Aorta (tissue), 5 donors: ENCODE data around the gene ATP13A3. TPM values are rescaled to one million over a fixed set of nuclear protein-coding genes. Genes with fewer than 3 reads are reported as not detected.

Experiments
- ATAC-seq: fragments of 200-7000 bp; cut with Tn5 transposase; one replicate; pipeline ENCODE4 v1.9.1; 2022; ENCODE audit warnings: moderate library complexity; ENCODE audit not compliant: low FRiP score
- DNase-seq, 2 donors: peaks; one replicate each; pipeline ENCODE4 v3.0.0-alpha.2; 2020
- H3K27ac ChIP-seq, 2 donors: one replicate each; pipeline ENCODE4 v1.5.1; 2013; ENCODE audit warnings: low read length in 2 of 2, mild to moderate bottlenecking in 2 of 2, moderate library complexity in 2 of 2, control low read depth in 1 of 2, inconsistent platforms in 1 of 2, low read depth in 1 of 2
- H3K27me3 ChIP-seq, 2 donors: one replicate each; pipeline ENCODE4 v1.6.1; 2013; ENCODE audit warnings: control low read depth in 1 of 2, low read length in 1 of 2, mild to moderate bottlenecking in 1 of 2, moderate library complexity in 1 of 2; ENCODE audit not compliant: insufficient read depth in 2 of 2, control insufficient read depth in 1 of 2
- H3K36me3 ChIP-seq, 2 donors: one replicate each; pipeline ENCODE4 v1.6.1; 2013; ENCODE audit warnings: control low read depth in 1 of 2, low read length in 1 of 2, mild to moderate bottlenecking in 1 of 2; ENCODE audit not compliant: insufficient read depth in 2 of 2, control insufficient read depth in 1 of 2
- H3K4me1 ChIP-seq, 2 donors: one replicate each; pipeline ENCODE4 v1.6.1; 2013; ENCODE audit warnings: low read length in 2 of 2, control low read depth in 1 of 2, mild to moderate bottlenecking in 1 of 2, moderate library complexity in 1 of 2; ENCODE audit not compliant: insufficient read depth in 2 of 2, control insufficient read depth in 1 of 2
- H3K4me3 ChIP-seq, 2 donors: one replicate each; pipeline ENCODE4 v1.5.1; 2013; ENCODE audit warnings: low read length in 2 of 2, control low read depth in 1 of 2, mild to moderate bottlenecking in 1 of 2
- H3K9me3 ChIP-seq: one replicate; pipeline ENCODE4 v1.6.1; 2013; ENCODE audit warnings: mild to moderate bottlenecking, low read length; ENCODE audit not compliant: control insufficient read depth
- WGBS, 2 donors: extraction: QIAGEN DNeasy Blood & Tissue Kit; methylation state at CpG; one replicate each; pipeline ENCODE4 v1.1.7; 2013; 5-methylcytosine and 5-hydroxymethylcytosine counted together
- intact Hi-C, 2 donors: fragments of 100-400 bp; cut with DNase I; formaldehyde crosslinking; loops; one replicate each; pipeline versions ENCODE4 v1.14.2 to v1.15.0; 2022
- polyA plus RNA-seq, 2 donors: library from polyadenylated mRNA; stranded (reverse); fragments of 200-250 nt; gene quantifications; one replicate each; pipeline ENCODE4 v1.2.3, GENCODE V29; 2013
- total RNA-seq, 2 donors: library from RNA; stranded (reverse); fragmentation: NEBNext Ultra II Directional; extraction: Animal tissue kit (Norgen Biotek cat#: 25700); gene quantifications; one replicate each; pipeline ENCODE4 v1.2.1, GENCODE V29; 2021
- donor health status: healthy with polysubstance abuse.
- donor health status: Bipolar disorder and iron deficiency.
- donor health status: DM: no; HTN: no; CAD: no.
- donor health status: DM: no; HTN: no; CAD: no.
- donor health status: DM: yes; HTN: yes; CAD: no.

Gene ATP13A3
- total and polyA plus RNA-seq, 4 donors = 14.1 to 189 (median 82.7) TPM

GRCh38 chr3:194475138-194475932, 11.5 kb downstream of the ATP13A3 start:
- Histone ChIP-seq H3K4me1 (peaks cover 0 to 4% of the 10 kb centered on the region in 2 donors), H3K36me3 (peaks cover 0 to 1% of the 10 kb centered on the region in 2 donors), H3K9me3 (no peaks in the 10 kb centered on the region), H3K27ac (no peak overlapping the region), H3K4me3 (no peak overlapping the region), H3K27me3 (no peaks in the 10 kb centered on the region)
- intact Hi-C loops = no loop called here
- 88 to 90% methylated on average over 4 of the region's 4 CpGs for WGBS, 2 donors
- ATAC-seq (no peak), DNase-seq (no peak)

GRCh38 chr3:194474675-194475074, 12.1 kb downstream of the ATP13A3 start:
- Histone ChIP-seq H3K4me3 (no peak overlapping the region), H3K27me3 (no peaks in the 10 kb centered on the region), H3K27ac (no peak overlapping the region), H3K9me3 (no peaks in the 10 kb centered on the region), H3K36me3 (peaks cover 0 to 1% of the 10 kb centered on the region in 2 donors), H3K4me1 (peaks cover 0 to 2% of the 10 kb centered on the region in 2 donors)
- DNase-seq (no peak), ATAC-seq (no peak)
- WGBS, 2 donors = 57 to 64% methylated on average over 7 of the region's 7 CpGs
- intact Hi-C loops = loop anchor here in 1 of 2 donors (5.0 kb wide), 1 partner anchor 98 kb away; no protein-coding TSS in a partner anchor

GRCh38 chr3:194472290-194472920, 14.4 kb downstream of the ATP13A3 start:
- H3K4me3 ChIP-seq = no peak overlapping the region
- WGBS, 2 donors = 69 to 71% methylated on average over 4 of the region's 4 CpGs
- no peaks in the 10 kb centered on the region for H3K36me3 ChIP-seq
- ATAC-seq (peak; percentile 82), DNase-seq (no peak)
- H3K27me3 ChIP-seq = no peaks in the 10 kb centered on the region
- H3K4me1 ChIP-seq = peaks cover 0 to 2% of the 10 kb centered on the region in 2 donors
- H3K27ac ChIP-seq = no peak overlapping the region
- intact Hi-C loops = loop anchor here (1.0 to 5.0 kb wide), 3 partner anchors 100 to 122 kb away; no protein-coding TSS in a partner anchor
- H3K9me3 ChIP-seq = no peaks in the 10 kb centered on the region

- no peak overlapping the region for H3K27ac ChIP-seq
- no peaks in the 10 kb centered on the region for H3K27me3 ChIP-seq
- no peaks in the 10 kb centered on the region for H3K9me3 ChIP-seq
- H3K4me3 ChIP-seq = no peak overlapping the region
- DNase-seq (no peak), ATAC-seq (no peak)
- H3K4me1 ChIP-seq = peaks cover 0 to 2% of the 10 kb centered on the region in 2 donors
- WGBS, 2 donors = 44 to 48% methylated on average over 5 of the region's 5 CpGs
- H3K36me3 ChIP-seq = no peaks in the 10 kb centered on the region
- intact Hi-C loops = loop anchor here (1.0 to 5.0 kb wide), 3 partner anchors 100 to 122 kb away; no protein-coding TSS in a partner anchor
Observed at GRCh38 chr3:194471863-194472262, 14.9 kb downstream of the ATP13A3 start.

GRCh38 chr3:194470615-194471014, 16.2 kb downstream of the ATP13A3 start:
- no peak overlapping the region for H3K27ac ChIP-seq
- no peaks in the 10 kb centered on the region for H3K36me3 ChIP-seq
- no peaks in the 10 kb centered on the region for H3K27me3 ChIP-seq
- intact Hi-C loops = loop anchor here in 1 of 2 donors (5.0 kb wide), 1 partner anchor 102 kb away; no protein-coding TSS in a partner anchor
- peaks cover 0 to 2% of the 10 kb centered on the region in 2 donors for H3K4me1 ChIP-seq
- no peak for ATAC-seq
- H3K4me3 ChIP-seq = no peak overlapping the region
- DNase-seq = no peak
- WGBS, 2 donors = 20 to 22% methylated on average over 4 of the region's 4 CpGs
- no peaks in the 10 kb centered on the region for H3K9me3 ChIP-seq

GRCh38 chr3:194469977-194470376, 16.8 kb downstream of the ATP13A3 start:
- DNase-seq (no peak), ATAC-seq (no peak)
- Histone ChIP-seq H3K27ac (no peak overlapping the region), H3K4me3 (no peak overlapping the region), H3K27me3 (no peaks in the 10 kb centered on the region), H3K36me3 (no peaks in the 10 kb centered on the region), H3K4me1 (peaks cover 0 to 2% of the 10 kb centered on the region in 2 donors), H3K9me3 (no peaks in the 10 kb centered on the region)
- intact Hi-C loops = loop anchor here in 1 of 2 donors (5.0 kb wide), 1 partner anchor 102 kb away; no protein-coding TSS in a partner anchor

GRCh38 chr3:194468086-194468485, 18.7 kb downstream of the ATP13A3 start:
- no peak overlapping the region for H3K27ac ChIP-seq
- no peaks in the 10 kb centered on the region for H3K36me3 ChIP-seq
- intact Hi-C loops = no loop called here
- H3K27me3 ChIP-seq = no peaks in the 10 kb centered on the region
- 50 to 52% methylated on average over 3 of the region's 3 CpGs for WGBS, 2 donors
- peaks cover 0 to 2% of the 10 kb centered on the region in 2 donors for H3K4me1 ChIP-seq
- H3K9me3 ChIP-seq = no peaks in the 10 kb centered on the region
- H3K4me3 ChIP-seq = no peak overlapping the region
- ATAC-seq (no peak), DNase-seq (no peak)

GRCh38 chr3:194466761-194467356, 19.9 kb downstream of the ATP13A3 start:
- H3K4me3 ChIP-seq = no peak overlapping the region
- ATAC-seq = no peak
- DNase-seq = no peak
- peaks cover 0 to 2% of the 10 kb centered on the region in 2 donors for H3K4me1 ChIP-seq
- WGBS, 2 donors = 31 to 36% methylated on average over 2 of the region's 2 CpGs
- no peaks in the 10 kb centered on the region for H3K9me3 ChIP-seq
- intact Hi-C loops = no loop called here
- no peak overlapping the region for H3K27ac ChIP-seq
- no peaks in the 10 kb centered on the region for H3K27me3 ChIP-seq
- no peaks in the 10 kb centered on the region for H3K36me3 ChIP-seq
